NCI-H1436 treated with DMSO at 0.1 percent for 48 hours (cell line): Measurements from ENCODE around the gene LGR4.

ENCODE experiments used
- DNase-seq: peaks from one replicate; lab custom pipeline; 2025; lab: John Stamatoyannopoulos, UW

Gene LGR4

DNA sequence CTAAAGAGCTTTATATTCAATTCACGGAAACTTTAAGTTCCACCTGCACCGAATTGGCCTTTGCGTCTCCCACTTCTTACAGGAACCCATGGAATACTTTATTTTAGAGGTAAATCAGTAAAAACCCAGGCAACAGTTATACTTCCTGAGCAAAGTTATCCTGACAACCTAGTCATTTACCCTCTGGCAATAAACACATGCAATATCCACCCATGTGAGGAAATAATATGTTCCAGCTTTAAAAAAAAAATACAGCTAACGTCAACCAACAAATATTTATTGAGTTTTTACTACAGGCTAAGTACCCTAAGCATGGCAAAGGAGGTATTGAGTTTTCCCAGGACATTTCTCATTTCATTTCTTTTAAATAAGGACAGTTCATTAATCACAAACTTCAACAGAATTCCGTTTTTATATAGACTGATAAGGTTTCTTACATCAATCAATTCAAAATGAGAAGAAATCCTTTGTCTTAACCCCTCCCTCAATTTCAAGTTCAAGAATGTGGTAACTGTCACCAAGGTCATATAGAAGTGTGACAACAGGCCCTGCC, 71.2 kb downstream of the LGR4 start:
- DNase-seq: no peak

DNA sequence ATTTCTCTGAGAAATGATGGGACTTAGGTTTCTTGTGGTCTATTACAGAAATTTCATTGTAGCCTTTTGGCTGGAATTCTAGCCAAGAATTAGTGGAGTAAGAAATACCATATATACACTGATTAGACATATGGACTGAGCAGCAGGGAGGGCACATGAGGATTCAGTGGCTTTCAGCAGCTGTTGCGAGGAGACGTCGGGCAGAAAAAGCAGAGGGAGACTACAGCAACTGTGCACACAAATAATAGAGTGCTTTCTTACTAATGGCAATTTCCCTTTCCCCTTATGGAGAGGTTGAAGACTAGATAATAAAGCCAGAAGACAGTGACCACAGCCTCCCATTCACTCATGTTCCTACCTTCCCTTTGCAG, 74.2 kb downstream of the LGR4 start:
- DNase-seq: no peak

DNA sequence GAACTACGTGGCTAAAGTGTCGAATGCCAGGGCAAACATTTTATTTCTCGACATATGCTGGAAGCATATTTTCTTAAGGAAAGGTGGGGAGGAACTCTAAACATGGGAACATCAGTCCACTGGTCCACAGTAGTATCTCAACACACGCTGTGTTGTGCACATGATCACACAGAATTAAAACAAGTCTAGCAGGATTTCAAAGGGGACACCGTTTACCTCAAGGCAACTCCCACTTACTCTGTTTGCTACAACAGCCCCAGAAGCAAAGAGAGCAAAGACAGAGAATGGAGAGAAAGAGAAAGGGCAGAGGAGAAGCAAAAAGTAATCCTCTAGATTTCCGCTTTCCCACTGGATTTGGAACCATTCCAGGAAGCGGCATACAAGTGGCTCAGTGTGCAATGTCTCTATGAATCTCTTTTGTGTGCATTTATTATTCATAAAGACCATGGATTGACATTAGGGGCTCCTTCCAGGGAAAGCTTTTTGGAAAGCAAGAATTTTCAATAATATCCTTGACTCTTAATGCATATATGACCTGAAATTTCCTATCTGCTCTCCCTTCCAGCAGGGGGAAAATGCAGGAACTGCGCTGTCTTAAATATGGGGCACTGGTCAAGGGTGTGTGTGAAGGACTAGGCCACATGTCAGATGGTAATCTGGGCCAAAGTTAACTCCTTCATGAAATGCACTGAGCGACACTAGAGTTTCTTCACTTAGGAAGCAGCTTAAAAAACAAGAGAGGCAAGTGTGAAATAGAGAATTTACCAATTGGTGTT, 74.8 kb downstream of the LGR4 start:
- no peak for DNase-seq

DNA sequence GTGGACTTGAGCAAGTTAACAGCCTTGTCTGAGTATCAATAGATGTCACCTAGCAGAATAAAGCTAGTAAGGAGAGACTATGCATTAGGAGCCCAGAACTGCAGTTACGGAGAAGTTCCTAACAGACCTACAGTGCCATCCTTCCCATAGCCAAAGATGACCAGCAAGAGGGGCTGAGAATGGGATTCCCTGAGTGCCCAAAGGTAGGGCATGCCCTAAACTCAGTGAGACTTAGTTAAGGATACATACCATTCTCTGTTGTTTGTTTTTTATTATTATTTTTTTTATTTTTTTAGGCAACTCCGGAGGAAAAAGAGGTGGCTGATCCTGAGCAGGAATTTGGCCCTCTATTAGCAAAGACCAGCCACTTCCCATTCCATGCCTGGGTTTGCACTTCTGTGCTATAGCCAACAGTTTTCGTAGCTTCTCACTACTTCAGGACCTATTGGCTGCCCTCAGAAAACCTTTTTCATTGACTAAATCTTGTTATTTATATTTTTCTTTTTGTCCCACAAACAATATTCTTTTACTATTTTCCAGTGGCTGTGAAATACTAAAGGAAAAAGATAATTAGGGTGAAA, 76.2 kb downstream of the LGR4 start:
- no peak for DNase-seq

DNA sequence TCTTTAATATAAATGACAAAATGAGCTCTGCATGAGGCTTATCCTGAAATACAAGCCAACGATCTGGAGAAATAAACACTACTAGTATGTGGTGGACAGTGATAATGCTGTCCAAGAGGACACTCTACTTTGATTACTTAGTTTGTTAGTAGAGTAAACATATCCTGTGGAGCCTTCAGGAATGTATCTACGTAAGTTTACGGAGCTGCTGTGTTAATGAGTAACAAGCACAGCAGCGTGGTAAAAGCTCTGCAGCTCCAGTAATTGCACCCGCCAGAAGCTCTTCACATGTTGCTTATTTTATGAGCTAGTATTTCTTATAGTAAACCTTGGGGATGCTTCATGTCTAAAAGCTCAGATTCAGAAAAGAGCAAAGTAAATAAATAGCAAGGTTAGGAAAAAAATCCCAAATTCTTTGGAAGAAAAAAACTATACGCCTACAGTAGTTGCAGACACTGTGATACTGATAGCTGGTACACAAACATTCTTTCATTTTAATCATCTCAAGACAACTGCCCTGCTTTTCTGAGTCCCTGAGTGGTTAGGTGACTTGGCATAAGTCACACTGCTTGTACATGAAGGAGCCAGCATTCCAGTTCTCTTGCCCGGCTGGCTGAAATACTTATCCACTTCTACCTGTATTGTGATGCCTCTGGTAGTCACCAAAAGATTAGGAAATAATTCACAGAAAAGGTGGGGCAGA, 76.9 kb downstream of the LGR4 start:
- DNase-seq: no peak

DNA sequence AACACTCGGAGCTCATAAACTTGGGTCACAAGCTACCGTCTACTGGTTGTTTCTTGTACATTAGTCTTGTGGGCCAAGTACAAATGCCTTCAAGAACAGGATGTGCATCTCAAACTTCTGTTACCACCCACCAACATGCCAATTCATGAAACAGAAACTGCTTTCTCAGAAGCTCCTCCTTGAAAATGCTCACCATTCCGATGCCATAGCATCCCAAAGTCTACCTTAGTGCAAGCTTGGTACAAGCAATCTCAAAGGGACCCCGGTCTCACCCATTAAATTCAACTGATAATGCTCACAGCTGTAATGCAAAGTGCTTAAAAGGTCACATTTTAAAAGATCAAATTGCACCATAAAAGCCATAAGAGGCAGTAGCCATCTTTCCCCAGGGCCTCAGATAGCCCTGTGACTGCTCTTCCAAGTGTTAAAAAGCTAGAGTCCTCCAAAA, 77.8 kb downstream of the LGR4 start:
- DNase-seq: no peak

DNA sequence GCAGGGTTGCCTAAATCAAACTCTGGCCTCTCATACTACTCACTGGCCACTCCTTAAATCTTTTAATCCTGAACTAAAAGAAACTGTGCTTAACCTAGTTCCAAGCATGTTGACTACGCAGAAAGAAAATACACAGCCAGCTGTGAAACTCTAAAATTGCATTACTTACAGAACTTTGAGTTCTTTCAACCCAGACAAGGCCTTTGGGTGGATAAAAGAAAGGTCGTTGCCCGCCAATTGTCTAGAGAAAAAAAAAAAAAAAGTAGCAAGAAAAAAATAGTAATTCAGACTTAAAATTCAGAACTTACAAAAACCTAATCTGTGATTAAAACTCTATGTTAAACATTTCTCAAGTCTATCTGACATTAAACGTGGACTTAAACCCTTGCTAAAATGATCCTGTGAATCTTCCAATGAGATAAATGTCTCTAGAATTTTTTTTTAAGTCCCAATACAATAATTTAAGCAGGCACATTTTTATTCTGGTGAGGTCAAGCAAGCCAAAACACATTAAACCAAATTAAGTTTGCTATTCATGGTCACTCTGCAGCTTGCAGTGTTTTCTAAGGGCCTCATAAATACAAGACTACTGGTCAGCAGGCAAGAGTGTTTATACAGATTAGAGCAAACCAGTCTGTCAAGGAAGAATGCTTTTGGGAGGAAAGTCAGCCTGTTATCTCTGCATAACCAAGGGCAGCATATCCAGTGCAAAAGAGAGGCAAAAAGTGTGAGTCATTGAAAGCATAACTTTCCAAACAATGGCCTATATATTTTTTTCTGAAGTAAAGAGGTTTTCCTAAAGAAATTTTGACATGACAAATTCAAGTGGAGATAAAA, 80.1 kb downstream of the LGR4 start:
- DNase-seq: no peak

DNA sequence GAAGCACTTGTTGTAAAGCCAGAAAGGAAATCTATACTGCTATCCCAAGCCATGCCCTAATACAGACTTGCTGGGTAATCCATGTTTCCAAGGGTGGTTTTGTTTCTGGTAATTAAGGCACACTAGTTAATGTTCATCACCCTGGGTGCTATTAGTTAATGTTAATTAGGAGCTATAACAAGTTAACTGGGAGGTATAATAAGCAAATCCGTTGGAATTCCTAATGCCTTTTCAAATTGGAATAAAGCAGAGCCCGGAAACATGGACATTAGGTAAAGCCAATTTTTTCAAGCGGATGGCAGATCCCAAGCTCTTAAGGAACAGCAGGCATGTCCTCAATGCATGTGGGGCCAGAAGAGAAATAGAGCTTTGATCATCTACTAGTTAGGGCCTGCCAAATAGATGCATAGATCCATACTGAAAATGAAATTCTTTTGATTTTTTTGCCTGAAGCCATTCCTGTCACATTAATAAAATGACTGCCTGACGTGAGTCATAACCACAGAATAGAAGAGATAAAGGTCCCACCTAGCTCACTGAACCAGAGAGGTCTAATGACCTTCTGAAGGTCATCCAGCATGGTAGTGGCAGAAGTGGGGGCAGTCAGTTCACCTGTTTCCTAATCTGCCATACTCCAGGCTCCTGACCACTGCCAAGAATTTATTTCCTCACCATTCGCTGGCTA, 81.1 kb downstream of the LGR4 start:
- no peak for DNase-seq

DNA sequence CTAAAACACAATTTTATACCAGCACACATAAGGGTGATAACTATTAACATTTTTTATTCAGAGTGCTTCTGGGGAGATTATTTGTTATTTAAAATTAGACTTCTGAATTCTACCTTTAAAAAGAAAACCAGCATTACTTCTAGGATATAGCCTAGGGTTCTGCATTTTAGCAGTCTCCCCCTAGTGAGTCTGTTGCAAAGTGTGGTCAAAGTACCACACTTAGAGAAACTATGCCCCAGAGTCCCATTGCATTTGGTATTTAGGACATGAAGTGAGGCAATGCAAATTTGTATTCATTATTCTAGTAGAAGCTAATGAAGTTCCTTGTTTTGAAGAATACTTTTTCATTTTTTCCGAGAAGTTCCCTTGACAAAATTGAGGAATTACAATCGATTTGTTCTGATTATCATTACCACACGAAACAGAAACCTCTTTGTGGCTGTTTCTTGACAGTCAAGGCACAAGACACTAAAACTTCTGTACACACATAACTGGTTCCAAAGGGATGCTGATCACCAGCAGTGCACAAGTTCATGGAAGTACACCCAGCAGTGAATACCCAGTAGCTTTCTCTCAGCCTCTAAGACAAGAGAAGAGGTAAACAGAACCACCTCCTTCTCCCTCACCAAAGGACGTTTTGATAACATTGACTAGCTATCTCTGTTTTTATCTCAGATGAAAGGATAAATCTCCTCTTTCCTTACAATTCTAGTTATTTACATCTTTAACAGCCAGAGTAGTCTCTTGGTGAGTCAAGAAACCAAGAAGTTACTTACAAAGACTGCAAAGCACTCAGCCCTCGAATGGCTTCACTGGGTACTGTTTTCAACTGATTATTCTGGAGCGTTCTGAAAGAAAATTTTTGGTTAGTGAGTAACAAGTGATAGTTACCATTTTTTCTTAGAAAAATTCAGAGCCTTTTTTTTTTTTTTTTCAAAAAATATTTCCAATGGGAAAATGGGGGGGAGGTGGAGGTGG, 82.0 kb downstream of the LGR4 start:
- DNase-seq: no peak

DNA sequence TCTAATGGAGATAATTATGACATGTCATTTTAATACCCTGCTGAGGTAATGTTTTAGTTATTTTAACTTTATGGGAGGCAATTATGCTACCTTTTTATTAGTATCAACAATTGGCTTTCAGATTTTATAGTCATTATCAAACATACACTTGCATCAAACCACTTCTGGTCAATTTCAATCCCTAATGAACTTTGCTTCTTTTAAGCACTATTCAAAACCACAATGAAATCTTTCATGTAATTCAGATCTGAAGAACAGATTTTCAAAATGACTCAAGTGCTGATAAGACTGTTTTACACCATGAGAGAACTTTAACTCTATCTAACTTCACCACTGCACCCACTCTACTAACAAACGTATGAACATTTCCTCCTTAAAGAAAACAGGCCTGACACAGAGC, 83.7 kb downstream of the LGR4 start:
- no peak for DNase-seq

DNA sequence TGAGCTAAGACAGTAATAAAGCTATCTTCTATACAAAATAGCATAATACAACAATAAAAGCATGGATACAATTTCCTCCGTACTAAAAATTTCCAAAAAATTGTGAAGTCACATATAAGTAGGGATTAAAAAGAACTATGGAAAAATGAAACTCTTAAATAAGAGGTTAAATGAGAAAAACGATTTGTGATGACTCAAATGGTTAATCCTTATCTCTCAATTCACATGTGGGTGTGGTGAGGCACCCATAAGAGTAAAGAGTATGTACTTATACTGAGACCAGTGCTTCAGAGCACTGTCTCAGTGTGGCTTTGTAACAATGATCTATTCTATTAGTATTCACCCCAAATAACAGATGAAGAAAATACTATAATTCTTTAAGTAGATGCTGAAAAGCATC, 84.6 kb downstream of the LGR4 start:
- no peak for DNase-seq

DNA sequence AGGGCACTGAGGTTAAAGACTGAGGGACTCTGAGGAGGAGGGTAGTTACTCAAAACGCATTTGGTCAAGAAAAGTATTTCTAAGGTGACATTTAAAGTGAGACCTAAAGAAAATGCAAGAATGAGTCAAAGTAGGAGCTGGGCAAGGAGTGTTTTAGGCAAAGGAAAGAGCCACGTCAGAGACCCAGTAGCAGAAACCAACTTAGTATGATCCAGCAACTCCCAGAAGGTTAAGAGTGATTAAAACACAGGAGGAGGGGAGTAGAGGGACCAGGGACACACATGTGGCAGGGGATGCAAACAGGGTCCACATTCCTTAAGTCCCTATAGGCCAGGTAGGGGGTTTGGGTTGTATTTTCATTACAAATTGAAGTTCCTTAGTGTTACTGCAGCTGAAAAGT, 85.2 kb downstream of the LGR4 start:
- no peak for DNase-seq

DNA sequence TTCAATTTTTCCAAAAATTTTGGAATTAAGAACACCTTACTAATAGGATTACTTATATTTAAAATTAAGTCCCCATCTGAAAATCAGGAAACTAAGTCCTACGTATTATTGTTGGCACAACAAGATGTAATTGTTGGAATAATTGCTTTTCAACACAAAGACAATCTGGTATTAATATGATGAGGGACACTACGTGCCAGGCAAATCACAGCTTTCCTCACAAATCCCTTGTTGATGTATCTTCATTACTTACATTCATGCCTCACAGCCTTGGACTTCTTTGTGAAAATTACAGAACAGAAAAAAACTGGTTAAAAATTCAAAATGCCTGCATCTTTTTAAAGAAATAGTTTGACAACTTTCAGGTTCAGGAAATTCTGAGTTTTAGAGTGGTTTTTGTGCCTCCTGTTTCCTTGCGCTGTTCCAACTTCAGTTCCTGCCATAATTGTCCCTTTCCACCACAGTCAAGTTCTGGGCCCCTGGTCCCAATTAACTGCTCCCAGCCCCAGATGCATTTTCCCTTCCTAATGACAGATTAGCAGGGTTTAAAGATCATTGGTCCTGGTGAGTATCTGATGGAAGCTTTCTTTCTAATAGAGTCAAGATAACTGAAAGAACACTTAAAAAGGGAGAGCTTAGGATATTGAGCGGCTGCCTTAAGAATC, 86.3 kb downstream of the LGR4 start:
- no peak for DNase-seq

DNA sequence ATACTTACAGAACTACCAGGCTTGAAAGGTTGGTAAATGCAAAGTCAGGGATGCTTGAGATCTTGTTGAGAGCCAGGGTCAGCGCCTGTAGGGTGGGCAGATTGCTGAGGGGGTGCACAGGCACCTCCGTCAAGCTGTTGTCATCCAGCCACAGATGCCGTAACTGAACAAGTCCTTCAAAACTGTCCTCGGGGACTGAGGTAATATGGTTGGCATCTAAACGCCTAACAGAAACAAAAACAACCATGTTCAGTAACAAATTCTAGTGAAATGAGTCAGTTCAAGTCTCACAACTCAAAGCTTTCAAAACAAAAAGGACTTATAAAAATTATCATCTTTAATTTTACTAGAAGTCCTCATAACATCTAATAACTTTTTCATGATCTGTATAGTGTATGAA, 87.3 kb downstream of the LGR4 start:
- no peak for DNase-seq

DNA sequence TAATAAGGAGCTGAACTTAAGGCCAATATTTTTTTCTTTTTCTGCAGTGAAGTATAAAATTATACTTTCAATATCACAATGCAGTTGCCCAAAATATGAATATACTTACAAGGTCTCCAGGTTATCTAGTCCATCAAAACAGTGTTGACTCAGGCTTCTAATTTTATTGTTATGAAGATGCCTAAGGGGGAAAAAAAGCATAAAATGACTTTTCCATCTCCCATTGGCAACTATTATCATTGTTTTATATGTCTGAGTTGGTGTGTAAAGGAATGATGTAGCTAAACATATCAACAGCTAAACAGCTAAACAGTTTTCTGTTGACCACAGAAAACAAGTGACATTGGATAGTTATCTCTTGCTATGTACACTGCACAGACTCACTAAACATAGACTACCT, 88.4 kb downstream of the LGR4 start:
- DNase-seq: no peak

DNA sequence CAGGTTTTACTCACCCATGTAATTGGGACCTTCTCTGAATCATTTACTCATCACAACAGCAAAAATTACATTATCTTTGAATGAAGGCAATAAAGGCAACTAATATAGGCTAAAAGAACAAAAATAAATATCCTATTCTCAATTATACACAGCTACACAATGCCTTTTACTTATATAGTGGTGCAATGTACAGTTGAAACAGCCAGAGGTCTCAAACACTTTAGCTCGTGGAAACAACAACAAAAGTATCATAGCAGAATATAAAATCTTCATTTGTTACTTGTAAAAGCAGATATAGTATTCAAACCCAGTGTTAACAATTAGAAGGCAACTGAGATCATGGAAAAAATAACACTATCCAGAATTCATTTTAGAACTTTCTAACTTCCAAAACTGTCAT, 88.9 kb downstream of the LGR4 start:
- DNase-seq: no peak

DNA sequence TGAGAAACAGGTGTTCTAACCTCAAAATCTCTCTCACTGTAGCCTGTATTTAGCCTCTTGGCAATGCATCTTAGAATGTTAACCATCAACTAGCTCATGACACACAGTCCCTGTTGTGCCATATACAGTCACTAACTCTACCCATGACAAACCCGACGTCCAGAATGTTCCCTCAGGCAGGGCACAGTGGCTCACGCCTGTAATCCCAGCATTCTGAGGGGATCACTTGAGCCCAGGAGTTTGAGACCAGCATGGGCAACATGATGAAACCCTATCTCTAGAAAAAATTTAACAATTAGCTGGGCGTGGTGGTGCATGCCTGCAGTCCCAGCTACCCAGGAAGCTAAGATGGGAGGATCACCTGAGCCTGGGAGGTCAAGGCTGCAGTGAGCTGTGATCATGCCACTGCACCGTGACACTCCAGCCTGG, 91.3 kb downstream of the LGR4 start:
- no peak for DNase-seq

DNA sequence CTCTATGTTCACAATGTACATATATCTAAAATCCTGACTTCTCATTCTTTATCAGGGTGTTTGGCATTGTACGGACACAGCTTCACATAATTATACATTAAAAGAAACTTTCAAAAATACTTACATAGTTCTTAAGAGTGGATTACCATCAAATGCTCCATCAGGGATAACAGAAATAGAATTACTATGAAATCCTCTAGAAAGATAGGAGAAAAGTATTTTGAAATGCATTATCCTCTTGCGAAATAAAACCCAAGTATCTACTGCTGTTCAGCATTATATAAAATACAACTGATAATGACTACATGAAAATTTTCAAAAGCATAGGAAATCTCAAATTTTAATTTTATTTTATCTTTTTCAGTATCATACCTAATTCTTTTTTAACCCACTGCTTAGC, 91.8 kb downstream of the LGR4 start:
- DNase-seq: no peak

DNA sequence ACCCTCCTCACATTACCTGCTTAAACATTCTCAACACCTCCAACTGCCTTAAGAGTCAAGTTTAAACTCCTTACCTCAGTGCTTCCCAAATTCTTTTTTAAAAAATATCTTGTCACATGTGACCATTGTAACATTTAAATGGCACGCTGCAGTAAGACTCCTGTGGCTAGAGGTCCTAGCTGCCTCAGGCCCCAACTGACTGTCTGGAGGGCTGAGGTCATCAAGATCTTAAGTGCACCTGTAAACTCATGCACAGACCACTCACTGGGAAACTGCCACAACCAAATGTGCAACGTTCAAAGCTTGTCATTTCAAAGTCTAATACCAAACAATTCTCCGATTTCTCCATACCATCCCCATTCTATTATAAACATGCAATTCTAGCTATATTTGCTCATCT, 93.1 kb downstream of the LGR4 start:
- DNase-seq: no peak

DNA sequence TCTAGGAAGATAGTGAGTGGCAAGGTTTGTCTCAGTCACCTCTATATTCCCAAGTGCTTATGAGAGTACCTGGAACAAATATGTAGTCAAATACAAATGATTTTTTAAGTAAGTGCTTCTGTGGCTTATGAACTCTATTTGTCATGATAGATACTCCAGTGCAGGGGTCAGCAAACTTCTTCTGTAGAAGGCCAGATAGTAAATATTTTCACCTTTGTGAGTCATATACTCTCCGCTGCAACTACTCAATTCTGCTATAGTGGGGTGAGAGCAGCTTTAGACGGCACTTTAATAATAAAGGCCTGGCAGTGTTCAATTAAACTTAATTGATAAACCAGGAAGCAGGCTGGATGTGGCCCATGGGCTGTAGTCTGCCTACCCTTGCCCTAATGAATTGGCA, 97.2 kb downstream of the LGR4 start:
- DNase-seq: no peak
